GM18951 (cell line): ENCODE data around the gene BEND3.

ENCODE experiments used
- POLR2A ChIP-seq: IDR thresholded peaks from 4 replicates; pipeline ENCODE4 v1.6.1; 2011; ENCODE audit warnings: mild to moderate bottlenecking; ENCODE audit not compliant: insufficient read length, insufficient read depth; ENCODE audit errors: extremely low read depth
- in situ Hi-C: fragments of 300-500 bp; cut with MboI; formaldehyde crosslinking; loops from one replicate; pipeline ENCODE4 v1.12.0; 2022; ENCODE audit warnings: low sequenced_read_pairs, mixed read lengths, inconsistent platforms; ENCODE audit not compliant: unreplicated experiment

BEND3 gene

GRCh38 chr6:107083921-107084320 lies 31.4 kb downstream of the BEND3 start:
- in situ Hi-C loops = no loop called here
- no peak for TF ChIP-seq POLR2A

GRCh38 chr6:107083047-107083768 lies 32.1 kb downstream of the BEND3 start:
- no peak for TF ChIP-seq POLR2A
- in situ Hi-C loops = no loop called here

- in situ Hi-C loops = no loop called here
- TF ChIP-seq POLR2A = no peak
Measured at GRCh38 chr6:107082045-107082444, 33.3 kb downstream of the BEND3 start.

- in situ Hi-C loops = no loop called here
- no peak for TF ChIP-seq POLR2A
Measured at GRCh38 chr6:107080036-107080435, 35.3 kb downstream of the BEND3 start.

GRCh38 chr6:107079429-107079828 lies 35.9 kb downstream of the BEND3 start:
- TF ChIP-seq POLR2A = no peak
- in situ Hi-C loops = no loop called here

GRCh38 chr6:107077710-107078109 lies 37.6 kb downstream of the BEND3 start:
- no peak for TF ChIP-seq POLR2A
- in situ Hi-C loops = no loop called here

GRCh38 chr6:107075951-107076381 lies 39.3 kb downstream of the BEND3 start:
- no peak for TF ChIP-seq POLR2A
- in situ Hi-C loops = no loop called here

- in situ Hi-C loops = no loop called here
Measured at GRCh38 chr6:107070686-107071085, 44.6 kb downstream of the BEND3 start.

GRCh38 chr6:107069631-107070548 lies 45.4 kb downstream of the BEND3 start:
- no peak for TF ChIP-seq POLR2A
- in situ Hi-C loops = no loop called here

More at GRCh38 chr6:107070686-107071085, 44.6 kb downstream of the BEND3 start:
- no peak for TF ChIP-seq POLR2A

- no peak for TF ChIP-seq POLR2A
- in situ Hi-C loops = no loop called here
Measured at GRCh38 chr6:107068691-107069630, 46.4 kb downstream of the BEND3 start.

- TF ChIP-seq POLR2A = no peak
- in situ Hi-C loops = no loop called here
Measured at GRCh38 chr6:107066697-107067659, 48.3 kb downstream of the BEND3 start.
